Retinal pigment epithelial cell (primary cell): ENCODE results near the gene TUBB2B.
"Not testable (repeated sequence)": the region's sequence is repeated elsewhere in the genome, so short reads cannot be mapped to it uniquely, and the experiment has no call there.

Experiments
- DNase-seq: peaks from one replicate; pipeline ENCODE4 v3.0.0-alpha.2; 2010; ENCODE audit warnings: low read depth
- H3K4me3 ChIP-seq: 2 replicates; pipeline ENCODE4 v1.5.1; 2011; ENCODE audit warnings: mild to moderate bottlenecking, low read length, control low read depth, moderate library complexity
- TF ChIP-seq, protein P1 (sequence below): conservative IDR thresholded peaks from 2 replicates; pipeline ENCODE4 v1.5.1; 2011; ENCODE audit warnings: low read depth, low read length, control low read depth, inconsistent platforms

TUBB2B gene

DNA sequence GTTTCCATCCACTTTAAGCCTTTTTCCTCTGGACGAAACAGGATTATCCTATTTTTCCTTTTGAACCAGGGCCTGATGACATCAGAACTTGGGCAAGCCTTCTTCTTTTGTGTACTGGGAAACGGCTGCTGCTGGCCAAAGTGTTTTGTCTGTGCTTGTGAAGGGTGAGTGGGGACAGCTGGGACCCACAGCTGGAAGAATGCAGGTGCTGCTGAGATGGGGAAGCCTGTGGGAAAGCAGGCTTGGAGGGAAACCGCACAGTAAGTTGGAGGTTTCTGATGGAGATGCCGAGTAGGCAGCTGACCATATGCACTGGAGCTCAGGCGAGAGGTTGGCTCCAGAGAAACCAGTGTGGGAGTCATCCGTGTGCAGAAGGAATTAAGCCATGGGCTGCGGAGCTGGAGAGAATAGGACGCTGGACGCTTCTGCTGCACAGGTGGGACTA, 22.8 kb upstream of the TUBB2B start:
- no peak for DNase-seq
- TF ChIP-seq, protein P1, sequence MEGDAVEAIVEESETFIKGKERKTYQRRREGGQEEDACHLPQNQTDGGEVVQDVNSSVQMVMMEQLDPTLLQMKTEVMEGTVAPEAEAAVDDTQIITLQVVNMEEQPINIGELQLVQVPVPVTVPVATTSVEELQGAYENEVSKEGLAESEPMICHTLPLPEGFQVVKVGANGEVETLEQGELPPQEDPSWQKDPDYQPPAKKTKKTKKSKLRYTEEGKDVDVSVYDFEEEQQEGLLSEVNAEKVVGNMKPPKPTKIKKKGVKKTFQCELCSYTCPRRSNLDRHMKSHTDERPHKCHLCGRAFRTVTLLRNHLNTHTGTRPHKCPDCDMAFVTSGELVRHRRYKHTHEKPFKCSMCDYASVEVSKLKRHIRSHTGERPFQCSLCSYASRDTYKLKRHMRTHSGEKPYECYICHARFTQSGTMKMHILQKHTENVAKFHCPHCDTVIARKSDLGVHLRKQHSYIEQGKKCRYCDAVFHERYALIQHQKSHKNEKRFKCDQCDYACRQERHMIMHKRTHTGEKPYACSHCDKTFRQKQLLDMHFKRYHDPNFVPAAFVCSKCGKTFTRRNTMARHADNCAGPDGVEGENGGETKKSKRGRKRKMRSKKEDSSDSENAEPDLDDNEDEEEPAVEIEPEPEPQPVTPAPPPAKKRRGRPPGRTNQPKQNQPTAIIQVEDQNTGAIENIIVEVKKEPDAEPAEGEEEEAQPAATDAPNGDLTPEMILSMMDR, result no peak
- H3K4me3 ChIP-seq, result no peak overlapping the region

DNA sequence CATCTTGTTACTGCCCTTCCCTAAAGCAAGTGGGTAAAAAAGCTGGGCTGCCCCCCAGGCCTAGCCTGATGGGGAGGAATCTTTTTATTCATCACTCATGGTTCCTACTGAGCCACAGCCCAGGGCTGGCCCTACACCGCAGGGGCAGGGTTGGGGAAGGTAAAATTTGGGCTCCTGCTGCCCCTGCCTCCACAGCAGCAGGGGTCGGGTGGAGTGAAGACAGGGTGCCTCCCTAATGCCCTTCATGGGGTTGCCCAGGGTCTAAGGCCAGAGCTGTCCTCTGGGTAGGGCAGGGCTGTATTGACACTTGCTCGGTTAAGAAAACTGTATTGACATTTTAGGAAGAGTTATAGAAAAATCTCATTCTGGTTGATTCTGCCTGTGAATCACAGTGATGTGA, 22.4 kb upstream of the TUBB2B start:
- TF ChIP-seq, protein P1, result no peak
- no peak overlapping the region for H3K4me3 ChIP-seq
- no peak for DNase-seq

DNA sequence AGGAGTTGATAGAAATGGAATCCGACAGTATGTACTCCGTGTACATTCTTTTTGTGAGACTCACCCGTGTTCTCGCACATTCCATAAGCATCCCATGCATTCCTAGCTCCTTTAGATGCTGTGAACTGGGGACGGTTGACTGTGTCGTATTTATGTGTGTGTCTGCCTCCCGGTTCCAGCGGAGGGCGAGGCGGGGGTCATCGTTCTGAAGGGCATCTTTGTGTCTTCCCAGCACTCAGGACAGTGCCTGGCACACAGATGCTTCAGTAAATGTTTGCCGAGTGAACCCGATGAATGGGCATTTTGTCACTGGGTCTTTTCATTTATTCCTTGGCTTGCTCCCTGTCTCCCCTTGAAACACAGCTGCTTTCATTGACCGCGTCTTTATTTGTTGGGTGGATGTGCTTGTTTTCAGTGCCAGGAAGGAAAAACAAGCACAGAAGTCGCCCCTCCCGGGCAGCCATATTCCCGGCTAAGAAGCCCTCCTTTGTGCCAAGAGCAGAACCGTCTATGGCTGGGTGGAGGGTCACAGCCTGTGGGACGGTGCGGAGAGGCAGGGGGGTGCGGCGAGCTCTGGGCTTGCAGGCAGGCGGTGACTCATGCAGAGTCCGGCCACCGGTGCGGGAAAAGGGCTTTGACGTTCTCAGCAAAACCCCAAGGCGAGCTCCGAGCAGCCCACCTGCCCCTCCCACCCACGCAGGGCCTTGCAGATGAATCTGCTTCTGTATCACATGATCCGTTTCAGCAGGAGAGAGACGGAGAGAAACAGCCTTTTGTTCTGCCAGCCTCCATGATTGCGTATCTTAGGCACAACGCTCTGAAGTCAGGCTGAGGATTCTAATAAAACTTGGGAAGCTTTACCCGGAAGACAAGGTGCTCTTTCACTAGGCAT, 20.0 kb upstream of the TUBB2B start:
- peak; percentile 92 for DNase-seq
- peak overlapping the region; percentile 51 for H3K4me3 ChIP-seq
- TF ChIP-seq, protein P1, result peak; percentile 5

DNA sequence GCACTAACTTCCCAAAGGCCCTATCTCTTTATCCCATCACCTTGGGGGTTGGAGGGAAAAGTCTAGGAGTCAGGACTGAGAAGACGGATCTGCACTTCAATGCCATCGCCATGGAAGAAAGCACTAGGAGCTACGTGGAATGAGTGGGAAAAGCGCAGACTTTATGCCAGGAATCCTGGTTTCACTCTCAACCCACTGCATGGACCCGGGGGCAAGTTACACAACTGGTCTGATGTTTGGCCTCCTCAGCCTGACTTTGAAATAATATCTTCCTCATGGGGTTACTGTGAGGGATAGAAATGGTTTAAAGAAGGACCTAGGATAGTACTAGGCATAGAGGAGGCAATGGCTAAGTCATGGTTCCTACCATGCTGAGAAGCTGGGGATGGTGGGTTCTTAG, 17.8 kb upstream of the TUBB2B start:
- DNase-seq, result no peak
- TF ChIP-seq, protein P1, result no peak
- H3K4me3 ChIP-seq, result no peak overlapping the region

DNA sequence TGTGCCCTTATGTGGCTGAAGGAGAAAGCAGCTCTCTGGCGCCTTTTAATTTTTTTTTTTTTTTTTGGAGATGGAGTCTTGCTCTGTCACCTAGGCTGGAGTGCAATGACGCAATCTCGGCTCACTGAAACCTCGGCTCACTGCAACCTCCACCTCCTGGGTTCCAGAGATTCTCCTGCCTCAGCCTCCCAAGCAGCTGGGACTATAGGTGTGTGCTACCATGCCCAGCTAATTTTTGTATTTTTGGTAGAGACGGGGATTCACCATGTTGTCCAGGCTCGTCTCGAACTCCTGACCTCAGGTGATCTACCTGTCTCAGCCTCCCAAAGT, 17.3 kb upstream of the TUBB2B start:
- not testable (repeated sequence) for H3K4me3 ChIP-seq, DNase-seq

DNA sequence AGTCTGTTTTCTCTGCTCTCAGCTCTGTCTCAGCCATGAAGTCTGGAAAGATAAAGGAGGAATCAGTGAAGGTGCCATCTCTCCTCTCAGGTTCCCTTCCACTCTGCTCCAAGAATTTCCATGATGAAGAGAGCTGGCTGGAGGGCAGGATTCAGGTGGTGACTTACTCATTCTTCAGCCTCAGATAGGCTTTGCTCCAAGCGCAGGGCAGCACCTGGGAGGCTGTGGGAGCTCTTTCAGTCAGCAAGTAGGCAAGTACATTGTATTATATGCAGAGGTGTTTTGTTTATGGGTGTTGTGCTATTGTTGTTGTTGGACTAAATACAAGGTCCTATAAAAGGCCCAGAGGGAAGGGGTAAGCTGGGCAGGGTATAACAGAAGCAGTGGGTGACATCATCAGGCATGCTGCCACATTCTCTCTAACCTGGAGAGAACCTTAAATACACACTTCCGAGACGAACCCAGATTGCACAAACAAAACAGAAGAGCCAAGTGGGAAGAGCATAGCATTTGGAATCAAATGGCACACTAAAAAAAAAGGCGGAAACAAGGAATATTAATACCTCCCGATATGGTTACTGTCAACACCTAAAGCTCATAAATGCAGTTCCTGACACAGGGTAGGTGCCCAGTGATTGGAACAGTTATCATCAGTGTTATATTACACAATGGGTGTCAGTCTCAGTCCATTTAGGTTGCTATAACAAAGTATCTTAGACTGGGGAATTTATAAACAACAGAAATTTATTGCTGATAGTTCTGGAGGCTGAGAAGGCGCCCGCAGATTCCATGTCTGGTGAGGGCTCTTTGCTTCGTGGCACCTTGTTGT, 16.8 kb upstream of the TUBB2B start:
- H3K4me3 ChIP-seq, result no peak overlapping the region
- TF ChIP-seq, protein P1, result no peak
- DNase-seq, result no peak

DNA sequence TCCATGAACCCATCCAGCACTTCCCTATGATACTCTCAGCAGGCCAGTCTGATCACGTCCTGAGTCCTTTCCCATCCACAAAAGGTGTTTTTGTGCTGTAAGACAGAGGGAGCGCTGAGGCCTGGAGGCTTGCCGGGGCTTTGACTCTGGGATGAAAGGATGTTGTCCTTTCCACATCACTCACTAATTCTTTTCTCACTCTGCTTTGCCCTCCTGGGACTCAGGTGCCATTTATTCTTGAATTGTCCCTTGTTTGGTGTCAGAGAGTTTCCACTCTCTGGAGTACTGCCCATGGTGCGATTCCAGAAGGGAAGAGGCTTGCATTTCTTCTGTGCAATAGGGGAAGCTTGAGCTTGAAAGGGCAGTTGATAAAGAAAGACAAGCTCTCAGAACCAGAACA, 15.3 kb upstream of the TUBB2B start:
- no peak for DNase-seq
- TF ChIP-seq, protein P1, result no peak
- no peak overlapping the region for H3K4me3 ChIP-seq

DNA sequence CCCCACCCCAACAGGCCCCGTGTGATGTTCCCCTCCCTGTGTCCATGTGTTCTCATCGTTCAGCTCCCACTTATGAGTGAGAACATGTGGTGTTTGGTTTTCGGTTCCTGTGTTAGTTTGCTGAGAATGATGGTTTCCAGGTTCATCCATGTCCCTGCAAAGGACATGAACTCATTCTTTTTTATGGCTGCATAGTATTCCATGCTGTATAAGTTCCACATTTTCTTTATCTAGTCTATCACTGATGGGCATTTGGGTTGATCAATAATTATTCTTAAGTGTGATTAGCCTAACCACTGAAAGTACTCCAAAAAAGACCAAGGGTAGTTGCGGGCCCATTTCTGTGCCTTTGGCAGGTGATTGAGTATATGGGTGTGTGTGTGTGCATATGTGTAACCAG, 14.3 kb upstream of the TUBB2B start:
- H3K4me3 ChIP-seq, DNase-seq: not testable (repeated sequence)
